A673 (cell line): ENCODE measurements around the gene PRSS23. TPM values are rescaled to one million over a fixed set of nuclear protein-coding genes. Genes with fewer than 3 reads are reported as not detected.

Experiments
- BruUV-seq: library from RNA; stranded (reverse); fragments of 400-500 nt; replicated peaks from 2 replicates; lab custom pipeline; 2021; lab: Mats Ljungman, UMichigan
- CTCF ChIA-PET: fragments of 300-600 bp; sonication (Branson Sonifier 250); formaldehyde crosslinking; loops from one replicate; lab custom pipeline; 2022; ENCODE audit warnings: antibody characterized with exemption; lab: Charles Lee
- POLR2A ChIA-PET: fragments of 300-600 bp; sonication (Branson Sonifier 250); formaldehyde crosslinking; loops from one replicate; lab custom pipeline; 2022; ENCODE audit warnings: antibody characterized with exemption; ENCODE audit not compliant: low non-redundant PET; lab: Charles Lee
- DNase-seq: peaks from one replicate; pipeline ENCODE4 v3.0.0-alpha.2; 2015; ENCODE audit warnings: low spot score
- H3K27ac ChIP-seq: fragments of 200-600 bp; sonication (generic); 2 replicates; pipeline ENCODE4 v1.5.1; 2016; ENCODE audit warnings: mixed run types, low read depth, mild to moderate bottlenecking, mixed read lengths, antibody characterized with exemption, low read length; ENCODE audit not compliant: poor library complexity, severe bottlenecking
- H3K27me3 ChIP-seq: fragments of 200-600 bp; sonication (generic); replicated peaks from 2 replicates; pipeline ENCODE4 v1.6.1; 2017; ENCODE audit warnings: mixed run types, low read depth, mild to moderate bottlenecking, mixed read lengths, antibody characterized with exemption, low read length; ENCODE audit not compliant: insufficient read depth, poor library complexity
- H3K36me3 ChIP-seq: fragments of 200-600 bp; sonication (generic); 2 replicates; pipeline ENCODE4 v1.6.1; 2016; ENCODE audit warnings: mixed run types, mild to moderate bottlenecking, mixed read lengths, antibody characterized with exemption, low read length; ENCODE audit not compliant: insufficient read depth, poor library complexity, severe bottlenecking
- H3K4me1 ChIP-seq: fragments of 200-600 bp; sonication (generic); 2 replicates; pipeline ENCODE4 v1.6.1; 2017; ENCODE audit warnings: mixed run types, mild to moderate bottlenecking, mixed read lengths, antibody characterized with exemption, low read length; ENCODE audit not compliant: insufficient read depth, poor library complexity, severe bottlenecking
- H3K4me3 ChIP-seq: fragments of 200-600 bp; sonication (generic); 2 replicates; pipeline ENCODE4 v1.5.1; 2016; ENCODE audit warnings: low read depth, mixed run types, mild to moderate bottlenecking, mixed read lengths, low read length; ENCODE audit not compliant: poor library complexity, severe bottlenecking
- H3K9me3 ChIP-seq: fragments of 200-600 bp; sonication (generic); 2 replicates; pipeline ENCODE4 v1.6.1; 2016; ENCODE audit warnings: mixed run types, low read depth, mild to moderate bottlenecking, mixed read lengths, antibody characterized with exemption, low read length; ENCODE audit not compliant: poor library complexity, severe bottlenecking
- CTCF ChIP-seq: fragments of 300-800, 200-600 bp; sonication (generic); conservative IDR thresholded peaks from 2 replicates; pipeline ENCODE4 v1.5.1; 2017; ENCODE audit warnings: low read depth, mild to moderate bottlenecking, antibody characterized with exemption, low read length, moderate library complexity, mixed read lengths
- EZH2 ChIP-seq: fragments of 200-600 bp; sonication (generic); IDR thresholded peaks from 2 replicates; pipeline ENCODE4 v1.6.1; 2017; ENCODE audit warnings: borderline replicate concordance, low read depth, mild to moderate bottlenecking, mixed read lengths, antibody characterized with exemption, low read length; ENCODE audit not compliant: poor library complexity, severe bottlenecking
- intact Hi-C: fragments of 100-400 bp; cut with micrococcal nuclease; formaldehyde crosslinking; loops from one replicate; pipeline ENCODE4 v1.10.0; 2022; ENCODE audit not compliant: unreplicated experiment
- total RNA-seq: library from RNA; stranded (reverse); gene quantifications from 2 replicates; pipeline ENCODE4 v1.2.3, GENCODE V29; 2021

The PRSS23 gene
- total RNA-seq, 1 experiment from 2014 or later, result 12.1 TPM

GRCh38 chr11:86787656-86788055 is 12.7 kb upstream of the PRSS23 start:
- DNase-seq, result no peak
- TF ChIP-seq CTCF (no peak), EZH2 (no peak)
- Histone ChIP-seq H3K27me3 (no peaks in the 10 kb centered on the region), H3K36me3 (no peaks in the 10 kb centered on the region), H3K27ac (no peak overlapping the region), H3K9me3 (no peaks in the 10 kb centered on the region), H3K4me1 (peaks cover 17% of the 10 kb centered on the region), H3K4me3 (no peak overlapping the region)
- no TSS peak for BruUV-seq
- CTCF ChIA-PET, result no interaction called here
- intact Hi-C loops, result no loop called here
- POLR2A ChIA-PET, result no interaction called here

- no peak for TF ChIP-seq CTCF
- TF ChIP-seq EZH2, result no peak
- intact Hi-C loops, result no loop called here
- ChIA-PET POLR2A (no interaction called here), CTCF (no interaction called here)
- Histone ChIP-seq H3K27me3 (no peaks in the 10 kb centered on the region), H3K27ac (no peak overlapping the region), H3K4me3 (no peak overlapping the region), H3K4me1 (peaks cover 6% of the 10 kb centered on the region), H3K36me3 (no peaks in the 10 kb centered on the region), H3K9me3 (no peaks in the 10 kb centered on the region)
- no TSS peak for BruUV-seq
- peak; percentile 39 for DNase-seq
Measured at GRCh38 chr11:86790195-86790725, 10.1 kb upstream of the PRSS23 start.

GRCh38 chr11:86790867-86791849 is 9.2 kb upstream of the PRSS23 start:
- POLR2A ChIA-PET, result no interaction called here

More at GRCh38 chr11:86790867-86791849, 9.2 kb upstream of the PRSS23 start:
- Histone ChIP-seq H3K27ac (no peak overlapping the region), H3K9me3 (no peaks in the 10 kb centered on the region), H3K27me3 (no peaks in the 10 kb centered on the region), H3K36me3 (no peaks in the 10 kb centered on the region), H3K4me1 (peaks cover 6% of the 10 kb centered on the region), H3K4me3 (no peak overlapping the region)
- BruUV-seq, result no TSS peak
- no peak for TF ChIP-seq CTCF
- TF ChIP-seq EZH2, result no peak
- intact Hi-C loops, result no loop called here
- DNase-seq, result no peak
- CTCF ChIA-PET, result no interaction called here
